Hematopoietic multipotent progenitor cell treated with erythropoietin and hydrocortisone succinate and interleukin-3 and kit ligand, for 6 days (in vitro differentiated cells): ENCODE results near the gene SIPA1L3.
"Not testable (repeated sequence)": the region's sequence is repeated elsewhere in the genome, so short reads cannot be mapped to it uniquely, and the experiment has no call there.

Source experiments
- DNase-seq: peaks from one replicate; pipeline ENCODE4 v3.0.0-alpha.2; 2015

SIPA1L3 gene

GRCh38 chr19:38023671-38024541, 116.9 kb downstream of the SIPA1L3 start:
- DNase-seq = no peak

- DNase-seq = no peak
Observed at GRCh38 chr19:38024992-38025908, 118.2 kb downstream of the SIPA1L3 start.

GRCh38 chr19:38025909-38026307, 118.9 kb downstream of the SIPA1L3 start:
- no peak for DNase-seq

GRCh38 chr19:38028913-38029510, 122.0 kb downstream of the SIPA1L3 start:
- no peak for DNase-seq

GRCh38 chr19:38030001-38030400, 123.0 kb downstream of the SIPA1L3 start:
- DNase-seq = not testable (repeated sequence)

- no peak for DNase-seq
Observed at GRCh38 chr19:38030686-38031422, 123.8 kb downstream of the SIPA1L3 start.

- DNase-seq = no peak
Observed at GRCh38 chr19:38031423-38031770, 124.4 kb downstream of the SIPA1L3 start.

- DNase-seq = no peak
Observed at GRCh38 chr19:38032151-38032550, 125.1 kb downstream of the SIPA1L3 start.

- no peak for DNase-seq
Observed at GRCh38 chr19:38032951-38033350, 125.9 kb downstream of the SIPA1L3 start.

- DNase-seq = no peak
Observed at GRCh38 chr19:38033658-38034491, 126.9 kb downstream of the SIPA1L3 start.

GRCh38 chr19:38034492-38034860, 127.5 kb downstream of the SIPA1L3 start:
- no peak for DNase-seq

GRCh38 chr19:38035515-38036495, 128.8 kb downstream of the SIPA1L3 start:
- no peak for DNase-seq

- DNase-seq = no peak
Observed at GRCh38 chr19:38036707-38037611, 130.0 kb downstream of the SIPA1L3 start.

- DNase-seq = no peak
Observed at GRCh38 chr19:38039966-38040365, 133.0 kb downstream of the SIPA1L3 start.

- DNase-seq = no peak
Observed at GRCh38 chr19:38042132-38042531, 135.1 kb downstream of the SIPA1L3 start.

- no peak for DNase-seq
Observed at GRCh38 chr19:38043649-38044144, 136.7 kb downstream of the SIPA1L3 start.

GRCh38 chr19:38044267-38045111, 137.5 kb downstream of the SIPA1L3 start:
- DNase-seq = peak; percentile 32

- no peak for DNase-seq
Observed at GRCh38 chr19:38045554-38046253, 138.7 kb downstream of the SIPA1L3 start.
